HepG2 (cell line): ENCODE measurements around the gene MLST8. TPM values are rescaled to one million over a fixed set of nuclear protein-coding genes. Genes with fewer than 3 reads are reported as not detected.

Experiments
- ATAC-seq: fragments of 200-7000 bp; cut with Tn5 transposase; 3 replicates; pipeline ENCODE4 v1.9.1; 2020; ENCODE audit warnings: mild to moderate bottlenecking, moderate library complexity
- BruUV-seq: library from RNA; stranded (reverse); fragments of 400-500 nt; replicated peaks from 2 replicates; lab custom pipeline; 2021; lab: Mats Ljungman, UMichigan
- CTCF ChIA-PET: fragments of 300-600 bp; formaldehyde crosslinking; extraction: SDS; loops from one replicate; lab custom pipeline; 2021; ENCODE audit warnings: low total read pairs, inconsistent platforms, low intra/inter-chr PET ratio; lab: Yijun Ruan, JAX
- POLR2A ChIA-PET: fragments of 350-600 bp; sonication (Branson Sonifier 250); formaldehyde crosslinking; loops from one replicate; lab custom pipeline; 2020; ENCODE audit warnings: antibody characterized with exemption, inconsistent platforms; lab: Yijun Ruan, JAX
- DNase-seq: peaks from one replicate; pipeline ENCODE4 v3.0.0-alpha.2; 2015; ENCODE audit warnings: low spot score
- FAIRE-seq: peaks from 3 replicates; lab custom pipeline; 2011; peaks lifted over from hg19 to GRCh38; lab: Jason Lieb, UNC
- H2AFZ ChIP-seq: one replicate; pipeline ENCODE4 v1.6.1; 2011; ENCODE audit warnings: low read length, inconsistent platforms
- H3K27ac ChIP-seq: fragments of 300-600 bp; 3 replicates; pipeline ENCODE4 v1.8.0; 2011; ENCODE audit warnings: mixed run types, mild to moderate bottlenecking, mixed read lengths, low read length, inconsistent platforms; ENCODE audit not compliant: insufficient read depth; ENCODE audit errors: extremely low read length
- H3K27me3 ChIP-seq, 2 experiments: fragments of 200-600 bp in 1 of 2; 2 replicates in 1 of 2; 3 replicates in 1 of 2; pipeline versions ENCODE4 v1.6.0 to v1.8.0; 2011; ENCODE audit warnings: low read length in 2 of 2, mild to moderate bottlenecking in 2 of 2, moderate library complexity in 2 of 2, inconsistent platforms in 1 of 2; ENCODE audit not compliant: insufficient read depth in 2 of 2, control insufficient read depth in 1 of 2
- H3K36me3 ChIP-seq, 2 experiments: fragments of 200-600 bp in 1 of 2; replicated peaks in 1 of 2; 2 replicates in 1 of 2; 3 replicates in 1 of 2; pipeline versions ENCODE4 v1.5.1 to v1.8.0; 2011; ENCODE audit warnings: low read length in 2 of 2, inconsistent platforms in 1 of 2; ENCODE audit not compliant: insufficient read depth in 2 of 2, control insufficient read depth in 1 of 2
- H3K4me1 ChIP-seq: 2 replicates; pipeline ENCODE4 v1.5.1; 2012; ENCODE audit warnings: low read length, inconsistent platforms; ENCODE audit not compliant: insufficient read depth
- H3K4me2 ChIP-seq: 2 replicates; pipeline ENCODE4 v1.6.0; 2011; ENCODE audit warnings: low read depth, low read length, inconsistent platforms
- H3K4me3 ChIP-seq, 3 experiments: fragments of 200-600 bp in 1 of 3; sonication (generic), shearing (Covaris generic) in 1 of 3; replicated peaks in 1 of 3; 2 replicates each; pipeline ENCODE4 v1.5.1; 2011 to 2016; ENCODE audit warnings: low read length in 3 of 3, inconsistent platforms in 2 of 3, low read depth in 2 of 3, mild to moderate bottlenecking in 2 of 3, control low read depth in 1 of 3, mixed read lengths in 1 of 3; ENCODE audit not compliant: insufficient read depth in 1 of 3
- H3K79me2 ChIP-seq: one replicate; pipeline ENCODE4 v1.6.1; 2011; ENCODE audit warnings: low read length, inconsistent platforms; ENCODE audit not compliant: insufficient read depth
- H3K9ac ChIP-seq: 2 replicates; pipeline ENCODE4 v1.6.0; 2011; ENCODE audit warnings: mild to moderate bottlenecking, low read depth, low read length, inconsistent platforms; ENCODE audit not compliant: insufficient read depth
- H3K9me3 ChIP-seq: 2 replicates; pipeline ENCODE4 v1.5.1; 2012; ENCODE audit warnings: mild to moderate bottlenecking, low read length
- H4K20me1 ChIP-seq: 2 replicates; pipeline ENCODE4 v1.6.0; 2011; ENCODE audit warnings: inconsistent platforms, mild to moderate bottlenecking, low read length, moderate library complexity; ENCODE audit not compliant: insufficient read depth
- ARID2 ChIP-seq: sonication (generic); formaldehyde crosslinking; IDR thresholded peaks from 2 replicates; pipeline ENCODE4 v1.8.1; 2022; ENCODE audit warnings: mild to moderate bottlenecking, missing genetic modification reagents, borderline replicate concordance
- EHMT2 ChIP-seq: fragments of 200-600 bp; sonication (generic); IDR thresholded peaks from 2 replicates; pipeline ENCODE4 v1.7.0; 2017; ENCODE audit warnings: antibody characterized with exemption, low read depth, low read length, borderline replicate concordance
- EZH2 ChIP-seq: conservative IDR thresholded peaks from 2 replicates; pipeline ENCODE4 v1.6.1; 2012; ENCODE audit warnings: mild to moderate bottlenecking, low read depth, low read length, moderate library complexity
- HOMEZ ChIP-seq: IDR thresholded peaks from 2 replicates; pipeline ENCODE4 v1.6.1; 2016; ENCODE audit warnings: low read depth
- MXD4 ChIP-seq: IDR thresholded peaks from 2 replicates; pipeline ENCODE4 v1.6.1; 2016; ENCODE audit warnings: mild to moderate bottlenecking, missing biosample characterization, missing genetic modification reagents
- PCBP1 ChIP-seq: fragments of 200-400 bp; formaldehyde crosslinking; IDR thresholded peaks from 2 replicates; pipeline ENCODE4 v1.6.1; 2017; ENCODE audit warnings: mild to moderate bottlenecking, low read depth, low read length, borderline replicate concordance
- POLR2A ChIP-seq, 2 experiments: IDR thresholded peaks; 2 replicates each; pipeline ENCODE4 v1.6.1; 2011; ENCODE audit warnings: low read depth in 2 of 2, low read length in 2 of 2, mild to moderate bottlenecking in 1 of 2, moderate library complexity in 1 of 2; ENCODE audit not compliant: insufficient read depth in 1 of 2
- SATB2 ChIP-seq: sonication (generic); formaldehyde crosslinking; IDR thresholded peaks from 2 replicates; pipeline ENCODE4 v1.5.0; 2020; ENCODE audit warnings: missing genetic modification reagents
- SMC3 ChIP-seq: IDR thresholded peaks from 2 replicates; pipeline ENCODE4 v1.6.1; 2011; ENCODE audit warnings: low read length, improper control_type of control experiment
- SRSF9 ChIP-seq: fragments of 200-400 bp; formaldehyde crosslinking; IDR thresholded peaks from 2 replicates; pipeline ENCODE4 v1.6.1; 2018; ENCODE audit warnings: borderline replicate concordance, mild to moderate bottlenecking, low read depth, low read length; ENCODE audit not compliant: insufficient read depth, poor library complexity, severe bottlenecking
- TBX3 ChIP-seq: fragments of 450-650 bp; IDR thresholded peaks from 2 replicates; pipeline ENCODE4 v1.6.1; 2017; ENCODE audit warnings: antibody characterized with exemption, mild to moderate bottlenecking, inconsistent platforms, borderline replicate concordance
- ZKSCAN1 ChIP-seq: fragments of 150-350 bp; IDR thresholded peaks from 2 replicates; pipeline ENCODE4 v1.6.1; 2014; ENCODE audit warnings: low read length
- ZNF10 ChIP-seq: sonication (generic); formaldehyde crosslinking; IDR thresholded peaks from 2 replicates; pipeline ENCODE4 v1.4.0; 2020; ENCODE audit warnings: mild to moderate bottlenecking, low read depth, missing genetic modification reagents, borderline replicate concordance
- ZNF616 ChIP-seq: sonication (generic); formaldehyde crosslinking; IDR thresholded peaks from 2 replicates; pipeline ENCODE4 v1.5.0; 2020; ENCODE audit warnings: low read depth, mild to moderate bottlenecking, missing genetic modification reagents
- ZNF768 ChIP-seq: sonication (generic); formaldehyde crosslinking; IDR thresholded peaks from 2 replicates; pipeline ENCODE4 v1.4.0; 2020; ENCODE audit warnings: missing genetic modification reagents
- ZNF839 ChIP-seq: sonication (generic); formaldehyde crosslinking; IDR thresholded peaks from 2 replicates; pipeline ENCODE4 v1.4.0; 2020; ENCODE audit warnings: missing genetic modification reagents, mild to moderate bottlenecking, borderline replicate concordance
- ZSCAN5A ChIP-seq: sonication (generic); formaldehyde crosslinking; IDR thresholded peaks from 2 replicates; pipeline ENCODE4 v1.8.0; 2022; ENCODE audit warnings: mild to moderate bottlenecking, missing genetic modification reagents, borderline replicate concordance
- WGBS: methylation state at CpG from one replicate; pipeline ENCODE4 v1.1.6; 2017; ENCODE audit warnings: low lambda C conversion rate; 5-methylcytosine and 5-hydroxymethylcytosine counted together
- in situ Hi-C: cut with HindIII; loops from 2 replicates; pipeline ENCODE4 v1.10.0; 2017; ENCODE audit warnings: low pct_unique_long_range_greater_than_20kb; ENCODE audit not compliant: extremely low pct_ligation_motif_present
- intact Hi-C: fragments of 100-400 bp; cut with micrococcal nuclease; formaldehyde crosslinking; loops from one replicate; pipeline ENCODE4 v1.10.0; 2022; ENCODE audit not compliant: unreplicated experiment
- polyA plus RNA-seq, 8 experiments: library from polyadenylated mRNA; depleted of rRNA in 3 of 8; stranded (reverse) in 7 of 8; unstranded in 1 of 8; fragments of >200 nt; fragmentation: Illumina TruSeq in 4 of 8; extraction: Trizol in 4 of 8; gene quantifications; 2 replicates each; pipeline versions ENCODE4 v1.2.1 to v1.2.3, GENCODE V29; 2011 to 2016; ENCODE audit warnings: low read depth in 4 of 8, missing spikeins in 1 of 8, mixed read lengths in 1 of 8; ENCODE audit not compliant: insufficient read depth in 1 of 8
- total RNA-seq, 5 experiments: library from RNA; depleted of rRNA; stranded (reverse); fragments of >200 nt; fragmentation: Illumina TruSeq; extraction: Trizol; gene quantifications; 2 replicates each; pipeline ENCODE4 v1.2.3, GENCODE V29; 2016; ENCODE audit warnings: low read depth in 1 of 5

Gene MLST8
- total and polyA plus RNA-seq, 2 of the 13 experiments (the other 11 are each of a cell fraction or from before 2014, with no cell fraction given), result 30.8 to 72.7 TPM

DNA sequence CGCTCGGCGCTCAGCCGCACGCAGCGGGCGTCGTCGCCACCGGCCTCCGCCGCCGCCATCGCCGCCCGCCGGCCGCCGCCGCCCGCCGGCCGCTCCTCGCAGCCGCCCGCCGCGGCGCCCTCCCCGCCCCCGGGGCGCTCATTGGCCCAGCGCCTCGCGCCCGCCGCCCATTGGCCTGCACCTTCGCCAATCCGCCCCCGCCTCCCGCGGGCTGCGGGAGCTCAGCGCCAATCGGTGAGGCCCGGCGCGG lies 9.4 kb downstream of the MLST8 start, which contains the start of gene PGP:
PGP (minus strand) TSS at position 122 of the 250 bp plus-strand sequence; CDS start at position 59, 63 bp downstream.
- H3K4me2 ChIP-seq, result peak within 1 kb of the TSS; percentile 95
- DNase-seq (no peak), ATAC-seq (peak; percentile 78; the same call in 2 of the 3 replicates), FAIRE-seq (no peak)
- in situ Hi-C loops (no loop called here), intact Hi-C loops (no loop called here)
- H3K27ac ChIP-seq, result peak within 1 kb of the TSS; percentile 92
- H3K9me3 ChIP-seq, result no peaks in the 10 kb centered on the region
- peak within 1 kb of the TSS; percentile 95 for H3K9ac ChIP-seq
- WGBS, result 0% methylated on average over 3 of the region's 48 CpGs
- peaks cover 2 to 7% of the 10 kb centered on the region in 2 experiments; a peak in 2 of 5 replicates for H3K36me3 ChIP-seq
- POLR2A ChIA-PET, result interaction anchor here (0.5 to 3.0 kb wide), 16 partner anchors 9 to 374 kb away, joined by 3 to 26 read pairs (median 4); partner anchors contain the start of genes ATP6V0C, E4F1, ECI1 and MLST8
- CTCF ChIA-PET, result no interaction called here
- BruUV-seq, result no TSS peak
- H3K4me1 ChIP-seq, result peaks cover 64% of the 10 kb centered on the region
- H4K20me1 ChIP-seq, result 0 out of 2 replicates have a peak, but pooled peaks cover 3% of the 10 kb centered on the region
- no peak within 1 kb of the TSS for H2AFZ ChIP-seq
- peaks cover 20% of the 10 kb centered on the region for H3K79me2 ChIP-seq
- H3K4me3 ChIP-seq, result peak within 1 kb of the TSS; percentile 63 to 89 (median 78)
- no peaks in the 10 kb centered on the region; a peak in 1 of 5 replicates for H3K27me3 ChIP-seq
- TF ChIP-seq POLR2A (IDR thresholded peaks at IDR 0.05; ENCODE audit: insufficient read depth in 1 of 2, low read depth in 2 of 2, low read length in 2 of 2), result peak in 1 of 2 experiments; percentile 37; a peak in 1 of 4 replicates
- TF ChIP-seq PCBP1, result peak; percentile 81; the same call in 1 of the 2 replicates
- no peak for TF ChIP-seq MXD4
- TF ChIP-seq ZSCAN5A (CRISPR knock-in tag), result no peak
- TF ChIP-seq SATB2 (CRISPR knock-in tag), result no peak
- TF ChIP-seq SMC3, result no peak

DNA sequence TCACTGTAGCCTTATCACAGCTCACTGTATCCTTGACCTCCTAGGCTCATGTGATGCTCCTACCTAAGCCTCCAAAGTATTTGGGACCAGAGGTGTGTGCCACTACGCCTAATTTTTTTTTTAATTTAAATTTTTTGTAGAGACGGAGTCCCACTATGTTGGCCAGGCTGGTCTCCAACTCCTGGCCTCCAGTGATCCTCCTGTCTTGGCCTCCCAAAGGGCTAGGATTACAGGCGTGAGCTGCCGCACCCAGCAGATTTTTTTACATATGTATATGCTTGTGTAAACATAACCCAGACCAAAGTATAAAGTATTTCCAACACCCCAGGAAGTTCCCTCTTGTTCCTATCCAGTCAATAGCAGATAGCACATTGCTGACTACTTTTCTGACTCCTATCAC lies 11.1 kb downstream of the MLST8 start:
- Histone ChIP-seq H3K79me2 (peaks cover 20% of the 10 kb centered on the region), H3K4me3 (no peak overlapping the region), H4K20me1 (0 out of 2 replicates have a peak, but pooled peaks cover 3% of the 10 kb centered on the region), H3K4me2 (0 out of 2 replicates have a peak overlapping the region, but pooled peaks have one; percentile 2), H3K4me1 (peaks cover 63% of the 10 kb centered on the region), H3K36me3 (peaks cover 2 to 7% of the 10 kb centered on the region in 2 experiments; a peak in 2 of 5 replicates), H3K9me3 (no peaks in the 10 kb centered on the region), H3K27ac (no peak overlapping the region), H3K27me3 (no peaks in the 10 kb centered on the region; a peak in 1 of 5 replicates), H3K9ac (no peak overlapping the region), H2AFZ (no peak overlapping the region)
- intact Hi-C loops, result no loop called here
- WGBS, result 91% methylated on average over 4 of the region's 4 CpGs
- in situ Hi-C loops, result no loop called here
- ChIA-PET CTCF (no interaction called here), POLR2A (interaction anchor here (0.6 to 3.0 kb wide), 5 partner anchors 9 to 35 kb away, joined by 3 to 26 read pairs (median 4); partner anchors contain the start of gene ECI1)
- BruUV-seq, result no TSS peak
- FAIRE-seq (no peak), ATAC-seq (no peak), DNase-seq (no peak)
- TF ChIP-seq EHMT2 (no peak), TBX3 (no peak), ZNF839 (CRISPR knock-in tag) (no peak), ZNF616 (no peak), ARID2 (no peak), ZNF768 (CRISPR knock-in tag) (no peak), ZNF10 (CRISPR knock-in tag) (no peak), EZH2 (no peak), HOMEZ (CRISPR knock-in tag) (no peak), ZKSCAN1 (no peak), SRSF9 (no peak)
